PFSK-1 (cell line): Measurements from ENCODE around the gene TLN1.

Experiments used
- POLR2AphosphoS5 ChIP-seq: IDR thresholded peaks from 2 replicates; pipeline ENCODE4 v1.6.1; 2012; ENCODE audit warnings: low read depth, mild to moderate bottlenecking, control low read depth, low read length, moderate library complexity
- REST ChIP-seq, 2 experiments: IDR thresholded peaks; 2 replicates each; pipeline versions ENCODE4 v1.6.1 to v1.8.0; 2011 to 2012; ENCODE audit warnings: low read depth in 2 of 2, low read length in 2 of 2, control low read depth in 1 of 2, inconsistent platforms in 1 of 2, mild to moderate bottlenecking in 1 of 2, moderate library complexity in 1 of 2; ENCODE audit not compliant: insufficient read depth in 1 of 2
- SIN3A ChIP-seq: IDR thresholded peaks from 2 replicates; pipeline ENCODE4 v1.6.1; 2012; ENCODE audit warnings: mild to moderate bottlenecking, low read length, moderate library complexity, borderline replicate concordance; ENCODE audit not compliant: insufficient read depth

GRCh38 chr9:35703906-35704672 lies 27.9 kb downstream of the TLN1 start:
- TF ChIP-seq POLR2AphosphoS5 (no peak), REST (IDR thresholded peaks at IDR 0.05; ENCODE audit: insufficient read depth in 1 of 2, low read depth in 2 of 2, low read length in 2 of 2) (no peak), SIN3A (no peak)
